HG03457 (cell line): ENCODE data around the gene C2orf76.
A peak's percentile ranks its signal among the peaks of the same experiment; 100 is the strongest.
"Not testable (repeated sequence)": the region's sequence is repeated elsewhere in the genome, so short reads cannot be mapped to it uniquely, and the experiment has no call there.

Experiments
- ATAC-seq: cut with Tn5 transposase; IDR thresholded peaks from one replicate; pipeline ENCODE4 v1.9.1; 2021; ENCODE audit warnings: moderate number of reproducible peaks; ENCODE audit not compliant: unreplicated experiment

C2orf76 gene

DNA sequence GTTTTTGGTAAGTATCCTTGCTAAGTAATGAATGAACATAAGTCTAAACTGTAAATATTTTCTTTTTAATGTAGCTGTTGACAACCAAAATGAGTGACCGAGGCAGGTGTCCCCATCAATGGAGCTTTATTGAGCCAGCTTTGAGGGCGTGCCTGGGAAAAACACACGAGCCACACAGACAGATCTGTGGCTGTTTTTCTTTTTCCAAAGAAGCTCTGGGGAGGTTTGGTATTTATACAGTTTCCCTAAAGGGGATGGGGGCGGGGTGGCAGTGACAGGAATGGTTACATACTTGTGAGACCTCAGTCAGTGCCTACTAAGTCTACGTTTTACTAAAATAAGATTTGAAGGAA lies 11.3 kb upstream of the C2orf76 start:
- ATAC-seq: no peak

DNA sequence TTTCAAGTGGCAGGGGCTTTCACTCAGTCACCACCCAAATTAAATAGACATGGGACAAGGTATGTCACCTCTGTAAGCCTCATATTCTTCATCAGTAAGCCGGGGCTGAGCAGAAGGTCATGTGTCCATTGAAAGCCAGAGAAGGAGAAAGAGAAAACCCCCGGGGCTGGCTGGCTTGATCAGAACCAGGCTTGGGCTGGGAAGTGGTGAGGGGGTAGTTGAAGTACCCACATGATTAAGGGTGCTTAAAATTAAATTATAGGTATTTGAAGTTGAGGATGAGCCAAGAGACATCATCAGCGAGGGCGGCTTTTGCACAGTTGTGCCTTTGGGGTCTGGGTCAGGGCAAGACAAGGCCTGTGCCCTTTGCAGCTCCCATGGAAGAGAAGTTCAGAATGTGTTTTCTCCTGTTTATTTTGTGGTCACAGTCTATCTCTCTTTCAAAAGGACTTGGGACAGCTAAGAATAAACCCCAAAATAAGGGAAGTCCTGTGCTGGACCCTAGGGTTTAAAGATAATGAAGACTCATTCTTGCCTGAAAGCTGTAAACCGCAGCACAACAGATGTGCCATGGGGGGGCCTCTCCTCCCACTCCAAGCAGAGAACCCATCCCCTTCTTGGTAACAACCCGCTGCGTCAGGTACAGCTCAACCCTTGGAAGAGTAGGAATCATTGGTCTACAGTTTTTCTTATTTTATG lies 10.8 kb upstream of the C2orf76 start:
- no peak for ATAC-seq

DNA sequence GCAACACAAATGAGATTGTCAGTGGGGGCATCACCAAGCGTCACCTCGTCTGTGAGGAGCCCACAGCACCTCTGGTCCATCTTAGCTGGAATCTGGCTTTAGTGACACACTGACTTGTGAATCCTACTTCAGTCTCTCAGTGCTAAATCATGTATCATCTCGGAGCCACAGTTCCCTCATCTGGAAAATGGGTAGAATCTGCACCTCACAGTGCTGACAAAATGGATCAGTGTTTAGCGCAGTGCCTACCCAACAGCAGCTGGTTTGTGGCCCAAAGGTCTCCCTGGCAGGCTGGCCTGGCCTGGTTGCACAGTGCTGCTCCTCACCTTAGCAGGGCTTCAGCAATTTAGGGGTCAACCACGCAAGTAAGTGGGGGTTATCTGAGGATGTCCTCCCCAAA lies 10.2 kb upstream of the C2orf76 start:
- no peak for ATAC-seq

DNA sequence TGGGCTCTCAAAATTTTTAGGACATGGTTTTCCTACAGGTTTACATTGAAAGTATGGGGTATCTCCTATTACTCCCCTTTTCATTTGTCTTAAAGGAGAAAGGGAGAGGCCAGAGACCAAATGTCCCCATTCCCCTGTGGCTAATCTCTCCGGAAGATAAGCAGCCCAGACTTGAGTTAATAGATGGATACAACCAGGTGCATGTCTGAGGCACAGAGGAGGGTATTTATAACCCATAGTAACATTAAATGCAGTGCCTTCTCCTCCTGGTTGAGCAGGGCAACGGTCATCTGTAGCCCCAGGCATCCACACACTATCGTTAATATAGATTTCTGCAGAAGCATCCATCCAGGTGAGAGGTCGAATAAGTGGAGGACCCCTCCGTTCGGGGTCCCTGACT lies 9.8 kb upstream of the C2orf76 start:
- not testable (repeated sequence) for ATAC-seq

DNA sequence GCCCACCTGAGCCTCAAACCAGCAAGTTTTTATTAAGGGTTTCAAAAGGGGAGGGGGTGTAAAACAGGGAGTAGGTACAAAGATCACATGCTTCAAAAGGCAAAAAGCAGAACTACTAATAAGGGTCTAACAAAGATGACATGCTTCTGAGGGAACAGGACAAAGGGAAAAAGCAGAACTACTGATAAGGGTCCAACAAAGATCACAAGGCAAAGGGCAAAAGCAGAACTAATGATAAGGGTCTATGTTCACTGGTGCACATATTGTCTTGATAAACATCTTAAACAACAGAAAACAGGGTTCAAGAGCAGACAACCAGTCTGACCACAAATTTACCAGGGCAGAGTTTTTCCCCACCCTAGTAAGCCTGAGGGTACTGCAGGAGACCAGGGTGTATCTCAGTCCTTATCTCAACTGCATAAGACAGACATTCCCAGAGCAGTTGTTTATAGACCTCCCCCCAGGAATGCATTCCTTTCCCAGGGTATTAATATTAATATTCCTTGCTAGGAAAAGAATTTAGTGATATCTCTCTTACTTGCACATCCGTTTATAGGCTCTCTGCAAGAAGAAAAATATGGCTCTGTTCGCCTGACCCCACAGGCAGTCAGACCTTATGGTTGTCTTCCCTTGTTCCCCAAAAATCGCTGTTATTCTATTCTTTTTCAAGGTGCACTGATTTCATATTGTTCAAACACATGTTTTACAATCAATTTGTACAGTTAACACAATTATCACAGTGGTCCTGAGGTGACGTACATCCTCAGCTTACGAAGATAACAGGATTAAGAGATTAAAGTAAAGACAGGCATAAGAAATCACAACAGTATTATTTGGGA lies 7.5 kb upstream of the C2orf76 start:
- ATAC-seq: not testable (repeated sequence)

DNA sequence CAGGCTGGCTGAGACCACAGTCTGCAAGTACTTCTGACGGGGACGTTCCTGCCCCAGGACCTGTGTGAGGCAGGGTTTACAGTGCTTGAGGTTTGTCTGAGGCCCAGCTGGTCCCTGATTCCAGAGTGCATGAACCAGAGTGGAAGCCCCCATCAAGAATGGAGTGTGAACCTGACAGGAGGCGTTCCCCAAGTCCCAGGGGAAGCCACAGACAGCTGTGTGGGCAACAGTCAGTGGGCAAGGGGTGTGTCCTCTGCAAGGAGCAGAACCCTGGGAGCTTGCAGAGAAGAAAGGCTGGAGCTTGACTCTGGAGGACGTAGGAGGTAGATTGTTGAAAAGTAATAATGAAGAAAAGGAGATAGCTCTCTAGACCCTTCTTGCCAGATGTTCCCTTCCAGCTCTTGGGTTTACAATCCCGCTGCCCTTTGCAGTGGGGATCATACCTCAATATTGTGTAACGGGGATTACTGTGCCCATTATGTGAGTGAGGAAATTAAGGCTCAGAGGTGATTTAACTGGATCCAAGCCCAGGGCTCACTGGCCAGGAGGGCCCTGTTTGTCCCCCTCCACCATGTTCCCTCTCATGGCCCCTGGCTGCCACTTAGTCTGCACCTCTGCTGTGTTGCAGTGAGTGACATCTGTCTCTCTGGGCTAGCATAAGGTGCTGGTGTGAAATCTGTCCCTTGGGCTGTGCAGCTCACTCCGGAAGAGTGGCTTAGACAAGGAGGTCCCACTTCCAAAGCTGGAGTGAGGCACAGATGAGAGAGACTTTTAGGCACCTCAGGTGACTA lies 6.3 kb upstream of the C2orf76 start:
- ATAC-seq: no peak

DNA sequence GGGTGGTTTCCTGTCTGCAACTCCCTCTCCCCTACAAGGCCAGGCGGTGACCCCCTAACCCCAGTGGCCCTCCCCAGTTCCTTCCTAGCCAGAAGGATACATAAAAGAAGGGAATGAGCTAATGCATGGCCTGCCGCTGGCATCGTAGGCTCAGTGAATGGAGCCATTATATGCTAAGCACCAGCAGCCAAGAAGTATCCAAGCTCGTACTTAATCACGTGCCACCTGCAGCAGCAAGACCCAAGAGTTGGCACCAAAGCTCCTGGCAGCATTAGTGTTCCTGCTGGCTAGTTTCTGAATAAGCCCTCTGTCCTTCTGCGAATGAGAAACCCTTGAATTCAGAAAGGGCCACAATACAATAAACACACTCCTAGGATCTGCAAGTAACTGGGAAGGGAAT lies 4.5 kb upstream of the C2orf76 start:
- no peak for ATAC-seq

DNA sequence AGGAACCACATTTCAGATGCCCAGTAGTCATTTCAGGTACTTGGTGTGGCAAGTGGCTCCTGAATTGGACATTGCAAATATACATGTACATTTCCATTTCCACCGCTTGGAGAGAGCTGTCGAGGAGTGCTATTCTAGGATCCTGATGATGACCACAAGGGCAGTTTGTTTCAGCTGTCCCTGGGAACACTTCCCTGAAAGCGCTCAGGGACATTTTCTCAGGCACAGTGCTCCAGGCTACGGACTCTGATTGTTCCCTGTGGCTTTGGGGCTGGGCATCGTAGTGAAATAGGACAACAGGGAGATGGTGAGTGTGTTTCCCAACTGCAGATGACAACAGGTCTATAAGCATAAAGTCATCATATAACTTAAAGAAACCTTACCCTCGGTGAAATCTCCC lies 3.2 kb upstream of the C2orf76 start:
- no peak for ATAC-seq

DNA sequence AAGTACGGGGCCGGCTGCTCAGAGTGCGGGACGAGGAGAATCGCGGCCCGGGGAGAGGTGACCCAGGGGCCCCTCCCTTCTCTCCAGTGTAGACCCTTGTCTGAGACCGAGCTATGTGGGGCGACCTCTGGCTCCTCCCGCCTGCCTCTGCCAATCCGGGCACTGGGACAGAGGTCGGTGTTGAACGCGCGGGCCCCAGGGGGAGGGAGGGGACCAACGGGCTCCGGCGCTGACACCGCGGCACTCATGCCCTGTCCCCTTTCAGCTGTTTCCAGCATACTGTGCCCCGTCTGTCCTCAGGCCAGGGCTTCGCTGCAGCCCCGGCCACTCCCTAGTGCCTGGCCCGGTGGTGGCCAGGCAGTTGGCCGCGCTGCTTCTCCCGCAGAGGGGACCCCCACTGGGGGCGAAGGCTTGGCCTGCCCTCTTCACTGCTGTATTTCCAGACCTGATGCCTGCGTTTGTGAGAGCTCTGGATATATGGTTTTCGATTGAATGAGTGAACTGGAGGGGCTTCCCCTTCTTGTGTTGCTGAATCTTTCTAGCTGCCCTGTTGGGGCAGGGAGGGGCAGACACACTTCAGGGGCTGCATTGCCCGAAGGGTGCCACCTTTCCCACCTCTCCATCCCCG lies 952 bp upstream of the C2orf76 start:
- ATAC-seq: peak; percentile 31

DNA sequence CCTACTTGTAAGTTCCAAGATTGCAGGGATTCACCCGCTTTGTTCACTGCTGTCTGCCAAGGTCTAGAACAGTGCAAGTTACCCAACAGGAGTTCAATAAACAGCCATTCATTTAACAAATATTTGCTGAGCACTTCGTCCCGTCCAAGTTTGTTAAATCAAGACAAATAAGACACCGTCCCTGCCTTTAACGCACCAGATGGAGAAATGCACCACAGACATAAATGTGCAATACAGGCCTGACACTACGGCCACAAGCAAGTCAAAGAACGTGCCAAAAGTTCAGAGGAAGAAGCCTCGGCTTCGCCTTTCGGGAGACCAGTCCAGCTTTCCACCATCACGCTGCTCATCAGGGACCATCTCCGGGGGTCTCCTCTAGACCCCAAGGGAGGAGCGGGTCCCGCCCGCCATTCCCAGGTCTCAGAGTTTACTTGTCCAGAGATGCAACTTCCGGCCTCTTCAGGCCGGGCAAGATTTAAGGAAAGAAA lies 429 bp downstream of the C2orf76 start:
- ATAC-seq: no peak

DNA sequence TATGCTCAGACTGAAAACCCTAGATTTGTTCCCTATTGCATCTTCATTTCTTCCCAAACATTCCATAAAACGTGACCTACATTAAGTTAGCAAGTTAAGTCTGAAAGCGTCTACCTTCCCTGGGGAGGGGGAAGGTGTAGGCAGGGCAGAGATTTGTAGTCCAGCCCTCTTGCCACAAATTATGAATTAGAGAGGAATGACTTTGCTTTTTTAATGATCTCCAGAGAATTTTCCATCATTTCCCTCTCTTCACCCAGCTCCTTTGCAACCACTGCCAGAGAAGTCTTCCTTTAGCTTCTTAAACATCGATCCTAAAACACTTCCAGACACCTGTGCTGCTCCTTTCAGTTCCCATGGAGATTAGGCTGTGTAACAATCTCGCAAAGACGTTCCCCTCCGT lies 1.2 kb downstream of the C2orf76 start:
- ATAC-seq: no peak

DNA sequence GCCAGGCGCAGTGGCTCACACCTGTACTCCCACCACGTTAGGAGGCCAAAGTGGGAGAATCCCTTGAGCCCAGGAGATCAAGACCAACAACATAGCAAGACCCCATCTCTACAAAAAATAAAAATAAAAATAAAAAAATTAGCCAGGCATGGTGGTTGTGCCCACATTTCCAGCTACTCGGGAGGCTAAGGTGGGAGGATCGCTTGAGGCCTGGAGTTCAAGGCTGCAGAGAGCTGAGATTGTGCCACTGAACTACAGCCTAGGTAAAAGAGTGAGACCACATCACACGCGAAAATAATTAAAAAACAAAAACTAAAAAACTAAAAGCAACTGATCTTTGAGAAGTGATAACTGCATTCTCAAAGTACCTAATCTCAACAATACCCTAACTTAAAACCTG lies 1.8 kb downstream of the C2orf76 start:
- ATAC-seq: no peak

DNA sequence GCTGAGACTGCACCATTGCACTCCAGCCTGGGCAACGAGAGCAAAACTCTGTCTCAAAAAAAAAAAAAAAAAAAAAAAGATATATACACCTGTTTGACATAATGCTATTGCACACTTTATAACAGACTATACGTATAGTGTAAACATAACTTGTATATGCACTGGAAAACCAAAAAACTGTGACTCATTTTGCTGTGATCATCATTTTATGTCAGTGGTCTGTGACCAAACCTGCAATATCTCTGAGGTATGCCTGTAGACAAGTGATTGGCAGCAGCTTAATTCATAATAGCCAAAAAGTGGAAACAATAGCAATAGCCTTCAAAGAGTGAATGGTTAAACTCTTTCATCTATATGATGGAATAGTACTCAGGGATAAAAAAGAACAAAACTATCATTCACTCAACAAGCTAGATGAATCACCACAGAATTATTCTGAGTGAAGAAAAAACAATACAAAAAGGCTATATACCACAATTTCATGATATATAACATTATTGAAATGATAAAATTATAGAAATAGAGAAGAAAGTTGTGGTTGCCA lies 6.1 kb downstream of the C2orf76 start:
- no peak for ATAC-seq

DNA sequence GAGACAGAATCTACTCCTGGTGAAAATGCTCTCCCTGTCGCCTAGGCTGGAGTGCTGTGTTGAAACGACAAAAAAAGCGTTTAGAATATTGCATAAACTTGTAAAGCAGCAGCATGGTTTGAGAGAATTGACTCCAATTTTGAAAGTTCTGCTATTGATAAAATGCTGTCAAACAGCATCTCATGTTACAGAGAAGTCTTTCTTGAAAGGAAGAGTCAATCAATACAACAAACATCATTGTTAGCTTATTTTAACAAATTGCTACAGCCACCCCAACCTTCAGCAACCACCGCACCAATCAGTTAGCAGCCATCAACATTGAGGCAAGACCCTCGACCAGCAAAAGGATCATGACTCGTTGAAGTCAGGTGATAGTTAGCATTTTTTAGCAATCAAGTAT lies 6.9 kb downstream of the C2orf76 start:
- no peak for ATAC-seq

DNA sequence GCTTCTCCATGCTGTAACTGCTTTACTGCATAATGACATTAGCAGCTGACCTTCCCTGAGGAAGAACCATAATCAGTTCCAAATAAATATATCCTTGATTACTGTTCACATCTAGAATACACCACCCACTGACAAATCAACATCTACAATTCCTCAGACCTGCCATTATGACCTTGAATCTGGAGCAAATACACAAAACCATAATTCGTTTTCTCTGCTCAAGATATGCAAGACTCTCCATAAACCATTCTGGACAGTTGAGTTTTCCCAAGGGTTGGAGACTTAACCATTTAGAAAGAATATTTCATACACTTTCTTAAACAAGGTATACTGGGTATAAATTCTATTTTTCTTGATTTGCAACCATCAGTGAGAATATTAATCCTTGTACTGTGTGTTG lies 11.8 kb downstream of the C2orf76 start:
- ATAC-seq: no peak

DNA sequence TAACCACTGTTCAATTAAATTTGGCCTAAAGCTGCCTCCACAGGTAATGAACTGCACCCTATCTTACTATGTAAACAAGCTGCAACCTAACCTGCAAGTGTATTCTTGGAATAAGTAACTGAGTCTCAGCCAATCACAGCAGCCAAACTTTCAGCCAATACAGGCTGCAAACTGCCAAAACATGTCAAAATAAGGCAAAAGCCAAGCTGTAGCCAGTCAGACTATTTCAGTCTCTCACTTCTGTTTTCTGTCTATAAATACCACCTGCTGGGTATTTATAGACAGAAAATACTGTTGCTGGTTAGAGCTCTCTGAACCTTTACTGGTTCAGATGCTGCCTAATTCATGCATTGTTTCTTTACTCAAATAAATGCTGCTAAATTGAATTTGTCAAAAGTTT lies 14.3 kb downstream of the C2orf76 start:
- peak; percentile 88 for ATAC-seq

DNA sequence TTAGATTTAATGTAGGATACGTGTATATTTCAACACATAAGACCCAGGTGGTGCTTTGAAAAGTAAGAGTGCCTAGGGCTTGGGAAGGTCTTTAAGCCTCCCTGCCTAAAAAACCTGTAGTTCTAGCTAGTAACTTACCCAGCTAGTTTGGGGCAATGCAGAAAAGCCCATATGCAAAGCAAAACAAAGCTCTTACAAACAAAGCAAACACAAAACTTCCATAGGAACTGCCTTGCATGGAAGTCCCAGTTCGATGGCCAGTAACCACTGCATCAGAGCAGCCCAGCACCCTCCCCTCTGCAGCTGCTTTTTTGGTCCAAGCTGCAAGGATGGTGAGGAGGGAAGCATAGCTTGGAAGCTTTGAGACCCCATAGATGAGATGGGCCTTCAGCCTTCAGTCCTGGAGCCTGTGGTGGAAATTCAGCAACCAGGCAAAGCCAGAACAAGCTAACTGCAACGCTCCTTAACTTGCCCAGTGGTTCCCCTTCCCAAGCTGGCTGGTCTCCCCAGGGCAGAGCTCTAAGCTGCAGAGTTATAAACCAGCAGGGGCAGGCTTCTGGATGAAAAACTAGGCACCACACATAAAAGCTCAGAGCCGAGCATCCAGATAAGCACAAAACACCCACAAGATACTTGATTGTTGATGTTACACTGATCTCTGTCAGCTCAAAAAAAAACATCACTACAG lies 16.2 kb downstream of the C2orf76 start:
- ATAC-seq: no peak

DNA sequence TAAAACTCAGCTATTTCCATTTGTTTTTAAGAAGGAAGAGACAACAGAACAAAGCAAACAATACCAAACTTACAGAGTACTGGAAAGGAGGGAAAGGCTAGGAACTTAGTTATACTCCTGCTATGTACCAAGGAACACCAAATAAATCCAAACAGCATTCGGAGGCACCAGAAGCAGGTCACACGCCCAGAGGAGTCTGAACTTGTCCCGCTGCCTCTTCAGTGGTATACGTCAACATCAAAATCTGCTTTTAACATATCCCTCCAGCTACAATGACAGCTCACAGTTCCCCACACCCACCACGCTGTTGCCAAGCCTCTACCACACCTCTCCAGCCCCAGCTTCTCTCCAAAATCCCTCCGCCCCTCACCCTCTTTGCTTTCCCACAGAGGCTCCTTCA lies 17.3 kb downstream of the C2orf76 start:
- no peak for ATAC-seq

DNA sequence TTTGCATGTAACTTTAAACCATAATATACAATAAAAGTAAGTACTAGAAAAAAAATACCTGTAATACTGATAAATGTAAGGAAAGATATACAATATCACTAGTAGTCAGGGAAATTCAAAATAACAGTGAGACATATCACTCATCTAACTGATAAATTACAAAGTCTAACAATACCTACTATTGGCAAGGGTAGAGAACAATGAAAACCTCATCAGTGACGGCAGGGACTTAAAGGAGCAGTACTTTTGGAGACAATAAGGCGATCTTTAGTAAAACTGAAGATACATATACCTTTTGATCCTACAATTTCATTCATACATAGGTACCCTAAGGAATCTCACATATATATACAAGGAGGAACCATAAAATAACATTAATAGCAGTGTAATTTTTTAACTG lies 24.9 kb downstream of the C2orf76 start:
- no peak for ATAC-seq

DNA sequence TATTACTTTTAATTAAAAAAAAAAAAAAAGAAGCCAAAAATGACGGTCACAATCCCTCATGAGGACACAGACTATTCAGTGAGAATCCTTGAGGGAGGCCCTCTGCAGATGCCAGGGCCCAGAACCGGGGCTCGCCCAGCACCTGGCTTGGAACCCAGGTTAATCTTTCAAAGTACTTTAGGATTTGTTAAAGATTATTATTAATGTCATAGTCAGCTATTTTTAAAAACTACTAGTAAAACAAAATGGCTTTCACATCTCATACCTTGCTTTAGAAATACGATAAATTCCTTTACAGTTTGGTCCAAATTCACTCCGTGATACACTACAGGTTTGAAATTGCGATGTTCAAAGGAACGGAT lies 27.1 kb downstream of the C2orf76 start:
- no peak for ATAC-seq
